Panc1 (cell line): ENCODE measurements around the gene RASL11A. TPM values are rescaled to one million over a fixed set of nuclear protein-coding genes. Genes with fewer than 3 reads are reported as not detected.

Source experiments
- ATAC-seq: fragments of 200-7000 bp; cut with Tn5 transposase; 2 replicates; pipeline ENCODE4 v1.9.1; 2020; ENCODE audit warnings: mild to moderate bottlenecking, moderate library complexity
- BruUV-seq: library from RNA; stranded (reverse); fragments of 400-500 nt; replicated peaks from 2 replicates; lab custom pipeline; 2021; lab: Mats Ljungman, UMichigan
- CTCF ChIA-PET: fragments of 300-600 bp; sonication (Branson Sonifier 250); formaldehyde crosslinking; loops from one replicate; lab custom pipeline; 2022; ENCODE audit warnings: antibody characterized with exemption; lab: Charles Lee
- POLR2A ChIA-PET: fragments of 300-600 bp; sonication (Branson Sonifier 250); formaldehyde crosslinking; loops from one replicate; lab custom pipeline; 2022; ENCODE audit warnings: antibody characterized with exemption; lab: Charles Lee
- DNase-seq: peaks from one replicate; pipeline ENCODE4 v3.0.0-alpha.2; 2010; ENCODE audit warnings: low read depth, low spot score
- H3K27ac ChIP-seq: 2 replicates; pipeline ENCODE4 v1.5.1; 2011; ENCODE audit warnings: mild to moderate bottlenecking, low read length, inconsistent platforms
- H3K27me3 ChIP-seq: fragments of 200-500 bp; sonication (Bioruptor generic); 2 replicates; pipeline ENCODE4 v1.6.0; 2014; ENCODE audit warnings: low read length, inconsistent platforms; ENCODE audit not compliant: control insufficient read depth, insufficient read depth
- H3K36me3 ChIP-seq: fragments of 200-500 bp; sonication (Bioruptor generic); 2 replicates; pipeline ENCODE4 v1.5.1; 2014; ENCODE audit warnings: inconsistent platforms, mild to moderate bottlenecking, low read length, moderate library complexity; ENCODE audit not compliant: control insufficient read depth, insufficient read depth
- H3K4me1 ChIP-seq: 2 replicates; pipeline ENCODE4 v1.5.1; 2011; ENCODE audit warnings: inconsistent platforms, mild to moderate bottlenecking, low read length, moderate library complexity; ENCODE audit not compliant: control insufficient read depth, insufficient read depth
- H3K4me3 ChIP-seq, 2 experiments: 2 replicates each; pipeline ENCODE4 v1.5.1; 2011 to 2012; ENCODE audit warnings: low read depth in 2 of 2, low read length in 2 of 2, mild to moderate bottlenecking in 2 of 2, inconsistent platforms in 1 of 2, moderate library complexity in 1 of 2
- H3K9me3 ChIP-seq: fragments of 200-500 bp; sonication (Bioruptor generic); 2 replicates; pipeline ENCODE4 v1.5.1; 2014; ENCODE audit warnings: low read depth, mild to moderate bottlenecking, inconsistent platforms, low read length, moderate library complexity; ENCODE audit not compliant: control insufficient read depth, insufficient read depth
- POLR2AphosphoS5 ChIP-seq: IDR thresholded peaks from 2 replicates; pipeline ENCODE4 v1.6.1; 2012; ENCODE audit warnings: mild to moderate bottlenecking, low read depth, low read length, moderate library complexity
- SIN3A ChIP-seq: IDR thresholded peaks from 2 replicates; pipeline ENCODE4 v1.6.1; 2012; ENCODE audit warnings: low read depth, mild to moderate bottlenecking, low read length, moderate library complexity, borderline replicate concordance; ENCODE audit not compliant: insufficient read depth
- TCF7L2 ChIP-seq: IDR thresholded peaks from 2 replicates; pipeline ENCODE4 v1.6.1; 2011; ENCODE audit warnings: mild to moderate bottlenecking, low read depth, low read length, inconsistent platforms
- in situ Hi-C: cut with HindIII; loops from 2 replicates; pipeline ENCODE4 v1.10.0; 2016; ENCODE audit warnings: low sequenced_read_pairs, low pct_unique_long_range_greater_than_20kb
- intact Hi-C: fragments of 100-400 bp; cut with micrococcal nuclease; formaldehyde crosslinking; loops from one replicate; pipeline ENCODE4 v1.10.0; 2022; ENCODE audit not compliant: unreplicated experiment
- total RNA-seq: library from RNA; stranded (reverse); gene quantifications from one replicate; pipeline ENCODE4 v1.2.1, GENCODE V29; 2021; ENCODE audit not compliant: unreplicated experiment
- TF ChIP-seq, protein P1 (sequence below), 2 experiments: IDR thresholded peaks; 2 replicates each; pipeline ENCODE4 v1.6.1; 2011 to 2012; ENCODE audit warnings: low read depth in 2 of 2, control low read depth in 1 of 2, low read length in 1 of 2, mild to moderate bottlenecking in 1 of 2, moderate library complexity in 1 of 2; ENCODE audit not compliant: insufficient read depth in 1 of 2
- TF ChIP-seq, protein P2 (sequence below): fragments of 450-650 bp; IDR thresholded peaks from 2 replicates; pipeline ENCODE4 v1.5.1; 2017; ENCODE audit warnings: mild to moderate bottlenecking

RASL11A gene
- total RNA-seq, 1 experiment from 2014 or later: 136 TPM

DNA sequence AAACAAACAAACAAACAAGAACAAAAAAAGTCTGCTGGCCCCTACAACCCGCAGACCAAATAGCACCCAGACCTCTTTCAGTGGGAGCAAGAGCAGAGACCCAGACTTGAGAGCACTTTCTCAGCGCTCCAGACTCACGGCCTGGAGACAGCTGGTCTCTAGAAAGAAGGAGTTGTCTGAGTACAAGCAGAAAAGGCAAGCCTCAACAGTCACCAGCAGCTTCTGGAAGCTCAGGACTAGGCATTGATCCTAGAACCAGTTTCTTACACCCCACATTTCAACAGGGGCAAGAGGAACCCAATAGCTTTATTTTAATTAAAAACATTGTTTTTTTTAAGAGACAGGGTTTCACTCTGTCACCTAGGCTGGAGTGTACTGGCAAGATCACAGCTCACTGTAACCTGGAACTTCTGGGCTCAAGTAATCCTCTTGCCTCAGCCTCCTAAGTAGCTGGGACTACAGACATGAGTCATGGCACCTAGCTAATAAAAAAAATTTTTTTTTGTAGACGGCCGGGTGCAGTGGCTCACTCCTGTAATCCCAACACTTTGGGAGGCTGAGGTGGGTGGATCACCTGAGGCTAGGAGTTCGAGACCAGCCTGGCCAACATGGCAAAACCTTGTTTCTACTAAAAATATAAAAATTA is 30.4 kb downstream of the RASL11A start:
- TF ChIP-seq, protein P1, sequence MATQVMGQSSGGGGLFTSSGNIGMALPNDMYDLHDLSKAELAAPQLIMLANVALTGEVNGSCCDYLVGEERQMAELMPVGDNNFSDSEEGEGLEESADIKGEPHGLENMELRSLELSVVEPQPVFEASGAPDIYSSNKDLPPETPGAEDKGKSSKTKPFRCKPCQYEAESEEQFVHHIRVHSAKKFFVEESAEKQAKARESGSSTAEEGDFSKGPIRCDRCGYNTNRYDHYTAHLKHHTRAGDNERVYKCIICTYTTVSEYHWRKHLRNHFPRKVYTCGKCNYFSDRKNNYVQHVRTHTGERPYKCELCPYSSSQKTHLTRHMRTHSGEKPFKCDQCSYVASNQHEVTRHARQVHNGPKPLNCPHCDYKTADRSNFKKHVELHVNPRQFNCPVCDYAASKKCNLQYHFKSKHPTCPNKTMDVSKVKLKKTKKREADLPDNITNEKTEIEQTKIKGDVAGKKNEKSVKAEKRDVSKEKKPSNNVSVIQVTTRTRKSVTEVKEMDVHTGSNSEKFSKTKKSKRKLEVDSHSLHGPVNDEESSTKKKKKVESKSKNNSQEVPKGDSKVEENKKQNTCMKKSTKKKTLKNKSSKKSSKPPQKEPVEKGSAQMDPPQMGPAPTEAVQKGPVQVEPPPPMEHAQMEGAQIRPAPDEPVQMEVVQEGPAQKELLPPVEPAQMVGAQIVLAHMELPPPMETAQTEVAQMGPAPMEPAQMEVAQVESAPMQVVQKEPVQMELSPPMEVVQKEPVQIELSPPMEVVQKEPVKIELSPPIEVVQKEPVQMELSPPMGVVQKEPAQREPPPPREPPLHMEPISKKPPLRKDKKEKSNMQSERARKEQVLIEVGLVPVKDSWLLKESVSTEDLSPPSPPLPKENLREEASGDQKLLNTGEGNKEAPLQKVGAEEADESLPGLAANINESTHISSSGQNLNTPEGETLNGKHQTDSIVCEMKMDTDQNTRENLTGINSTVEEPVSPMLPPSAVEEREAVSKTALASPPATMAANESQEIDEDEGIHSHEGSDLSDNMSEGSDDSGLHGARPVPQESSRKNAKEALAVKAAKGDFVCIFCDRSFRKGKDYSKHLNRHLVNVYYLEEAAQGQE (IDR thresholded peaks at IDR 0.05; ENCODE audit: insufficient read depth in 1 of 2, low read depth in 2 of 2, low read length in 1 of 2): no peak
- TF ChIP-seq POLR2AphosphoS5 (no peak), TCF7L2 (no peak), SIN3A (no peak)
- TF ChIP-seq, protein P2, sequence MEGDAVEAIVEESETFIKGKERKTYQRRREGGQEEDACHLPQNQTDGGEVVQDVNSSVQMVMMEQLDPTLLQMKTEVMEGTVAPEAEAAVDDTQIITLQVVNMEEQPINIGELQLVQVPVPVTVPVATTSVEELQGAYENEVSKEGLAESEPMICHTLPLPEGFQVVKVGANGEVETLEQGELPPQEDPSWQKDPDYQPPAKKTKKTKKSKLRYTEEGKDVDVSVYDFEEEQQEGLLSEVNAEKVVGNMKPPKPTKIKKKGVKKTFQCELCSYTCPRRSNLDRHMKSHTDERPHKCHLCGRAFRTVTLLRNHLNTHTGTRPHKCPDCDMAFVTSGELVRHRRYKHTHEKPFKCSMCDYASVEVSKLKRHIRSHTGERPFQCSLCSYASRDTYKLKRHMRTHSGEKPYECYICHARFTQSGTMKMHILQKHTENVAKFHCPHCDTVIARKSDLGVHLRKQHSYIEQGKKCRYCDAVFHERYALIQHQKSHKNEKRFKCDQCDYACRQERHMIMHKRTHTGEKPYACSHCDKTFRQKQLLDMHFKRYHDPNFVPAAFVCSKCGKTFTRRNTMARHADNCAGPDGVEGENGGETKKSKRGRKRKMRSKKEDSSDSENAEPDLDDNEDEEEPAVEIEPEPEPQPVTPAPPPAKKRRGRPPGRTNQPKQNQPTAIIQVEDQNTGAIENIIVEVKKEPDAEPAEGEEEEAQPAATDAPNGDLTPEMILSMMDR: no peak
- intact Hi-C loops: no loop called here
- Histone ChIP-seq H3K4me3 (no peak overlapping the region), H3K27me3 (no peaks in the 10 kb centered on the region), H3K9me3 (no peaks in the 10 kb centered on the region), H3K27ac (no peak overlapping the region), H3K4me1 (no peaks in the 10 kb centered on the region), H3K36me3 (no peaks in the 10 kb centered on the region)
- ATAC-seq: no peak
- BruUV-seq: no TSS peak
- DNase-seq: no peak
- in situ Hi-C loops: no loop called here
- CTCF ChIA-PET: interaction anchor here (0.7 kb wide), 1 partner anchor 37 kb away, joined by 4 read pairs; no protein-coding TSS in a partner anchor
- POLR2A ChIA-PET: no interaction called here

DNA sequence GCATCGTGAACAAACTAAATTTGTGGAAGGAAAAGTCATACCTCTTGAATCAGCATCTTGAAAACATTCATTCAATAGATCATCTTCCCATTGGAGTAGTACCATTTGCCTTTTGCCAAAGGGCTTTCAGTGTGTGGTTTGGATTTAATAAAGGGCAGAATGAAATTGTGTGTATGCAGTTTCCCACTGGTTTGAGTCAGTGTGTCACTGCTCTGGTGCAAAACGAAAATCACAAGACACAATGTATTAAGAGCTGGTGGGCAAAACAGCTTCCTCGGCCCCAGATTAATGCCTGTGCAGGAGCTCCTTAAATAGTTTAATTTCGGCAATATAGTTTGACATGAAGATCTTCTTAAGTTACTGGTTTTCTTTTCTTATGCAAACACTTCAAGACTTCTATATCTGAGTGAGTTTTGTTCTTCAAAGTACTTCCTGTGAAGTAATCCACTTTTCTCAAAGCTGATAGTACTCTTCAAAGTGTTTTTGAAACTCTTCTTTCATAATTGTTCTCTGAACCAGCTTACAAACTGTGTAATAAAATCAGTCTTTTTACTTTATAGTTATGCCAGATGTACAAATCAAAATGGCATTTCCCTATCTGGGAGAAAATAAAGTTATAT is 32.1 kb downstream of the RASL11A start:
- no peaks in the 10 kb centered on the region for H3K9me3 ChIP-seq
- H3K4me3 ChIP-seq: no peak overlapping the region
- DNase-seq: no peak
- intact Hi-C loops (no loop called here), in situ Hi-C loops (no loop called here)
- TF ChIP-seq, protein P2: no peak
- TF ChIP-seq TCF7L2: no peak
- TF ChIP-seq SIN3A: no peak
- H3K27me3 ChIP-seq: no peaks in the 10 kb centered on the region
- no peaks in the 10 kb centered on the region for H3K36me3 ChIP-seq
- H3K27ac ChIP-seq: no peak overlapping the region
- ChIA-PET CTCF (no interaction called here), POLR2A (no interaction called here)
- H3K4me1 ChIP-seq: no peaks in the 10 kb centered on the region
- no peak for ATAC-seq
- BruUV-seq: no TSS peak
